PC-9 (cell line): ENCODE measurements around the gene CHRDL1. TPM values are rescaled to one million over a fixed set of nuclear protein-coding genes. Genes with fewer than 3 reads are reported as not detected.

Experiments used
- BruUV-seq: library from RNA; stranded (reverse); fragments of 400-500 nt; replicated peaks from 2 replicates; lab custom pipeline; 2021; lab: Mats Ljungman, UMichigan
- CTCF ChIA-PET: fragments of 300-600 bp; sonication (Branson Sonifier 250); formaldehyde crosslinking; loops from one replicate; lab custom pipeline; 2022; ENCODE audit warnings: antibody characterized with exemption; lab: Charles Lee
- POLR2A ChIA-PET: fragments of 300-600 bp; sonication (Branson Sonifier 250); formaldehyde crosslinking; loops from one replicate; lab custom pipeline; 2022; ENCODE audit warnings: antibody characterized with exemption; ENCODE audit not compliant: unreplicated experiment; lab: Charles Lee
- DNase-seq, 2 experiments: peaks; one replicate each; pipeline versions ENCODE4 v3.0.0 to v3.0.0-alpha.2; 2015 to 2022; ENCODE audit warnings: mixed read lengths in 1 of 2
- H2AFZ ChIP-seq: fragments of 200-600 bp; sonication (generic); 2 replicates; pipeline ENCODE4 v1.8.1; 2017; ENCODE audit warnings: antibody characterized with exemption
- H3F3A ChIP-seq: fragments of 200-600 bp; sonication (generic); 2 replicates; pipeline ENCODE4 v1.8.1; 2017; ENCODE audit warnings: antibody characterized with exemption, mild to moderate bottlenecking, low read depth; ENCODE audit not compliant: insufficient read depth
- H3K27ac ChIP-seq: fragments of 200-600 bp; sonication (generic); 2 replicates; pipeline ENCODE4 v1.6.1; 2016; ENCODE audit warnings: mixed run types
- H3K27me3 ChIP-seq: fragments of 200-600 bp; sonication (generic); 2 replicates; pipeline ENCODE4 v1.6.1; 2016; ENCODE audit warnings: low read depth, mixed run types; ENCODE audit not compliant: insufficient read depth
- H3K36me3 ChIP-seq: fragments of 200-600 bp; sonication (generic); 2 replicates; pipeline ENCODE4 v1.6.1; 2016; ENCODE audit warnings: low read depth, mixed run types
- H3K4me1 ChIP-seq: fragments of 200-600 bp; sonication (generic); replicated peaks from 2 replicates; pipeline ENCODE4 v1.6.1; 2016; ENCODE audit warnings: mixed run types; ENCODE audit not compliant: insufficient read depth
- H3K4me2 ChIP-seq: fragments of 200-600 bp; sonication (generic); 2 replicates; pipeline ENCODE4 v1.6.1; 2017; ENCODE audit warnings: mixed run types
- H3K4me3 ChIP-seq: fragments of 200-600 bp; sonication (generic); 2 replicates; pipeline ENCODE4 v1.6.1; 2016; ENCODE audit warnings: mixed run types
- H3K79me2 ChIP-seq: fragments of 200-600 bp; sonication (generic); 2 replicates; pipeline ENCODE4 v1.6.1; 2017; ENCODE audit warnings: low read depth, mixed run types
- H3K9me2 ChIP-seq: fragments of 200-600 bp; sonication (generic); 2 replicates; pipeline ENCODE4 v1.8.1; 2017; ENCODE audit warnings: mild to moderate bottlenecking; ENCODE audit not compliant: insufficient read depth
- H3K9me3 ChIP-seq: fragments of 200-600 bp; sonication (generic); 2 replicates; pipeline ENCODE4 v1.8.1; 2016; ENCODE audit warnings: low read depth; ENCODE audit not compliant: insufficient read depth
- H4K20me1 ChIP-seq: fragments of 200-600 bp; sonication (generic); 2 replicates; pipeline ENCODE4 v1.8.1; 2017; ENCODE audit not compliant: insufficient read depth
- CTCF ChIP-seq: fragments of 200-600 bp; sonication (generic); conservative IDR thresholded peaks from 2 replicates; pipeline ENCODE4 v1.6.1; 2017; ENCODE audit warnings: mixed run types, antibody characterized with exemption, mild to moderate bottlenecking, moderate library complexity
- EZH2 ChIP-seq: fragments of 200-600 bp; sonication (generic); IDR thresholded peaks from 2 replicates; pipeline ENCODE4 v1.8.0; 2017; ENCODE audit warnings: antibody characterized with exemption, low read depth
- intact Hi-C: fragments of 100-400 bp; cut with micrococcal nuclease; formaldehyde crosslinking; loops from one replicate; pipeline ENCODE4 v1.10.0; 2022; ENCODE audit not compliant: unreplicated experiment
- total RNA-seq: library from RNA; stranded (reverse); gene quantifications from 2 replicates; pipeline ENCODE4 v1.2.3, GENCODE V29; 2021

CHRDL1 gene
- total RNA-seq, 1 experiment from 2014 or later: 25.7 TPM

- Histone ChIP-seq H3K9me3 (no peaks in the 10 kb centered on the region), H4K20me1 (no peaks in the 10 kb centered on the region), H3K4me2 (no peak overlapping the region), H2AFZ (no peak overlapping the region), H3K9me2 (peaks cover 4% of the 10 kb centered on the region; the same call in 1 of the 2 replicates), H3K36me3 (no peaks in the 10 kb centered on the region), H3K79me2 (no peaks in the 10 kb centered on the region), H3K4me3 (no peak overlapping the region), H3K27ac (no peak overlapping the region), H3K27me3 (no peaks in the 10 kb centered on the region), H3F3A (no peaks in the 10 kb centered on the region), H3K4me1 (no peaks in the 10 kb centered on the region)
- BruUV-seq: no TSS peak
- DNase-seq: no peak
- CTCF ChIA-PET: no interaction called here
- TF ChIP-seq EZH2 (no peak), CTCF (no peak)
- intact Hi-C loops: no loop called here
- POLR2A ChIA-PET: interaction anchor here (0.7 kb wide), 1 partner anchor 304 kb away, joined by 3 read pairs; no protein-coding TSS in a partner anchor
These were observed 149.2 kb downstream of the CHRDL1 start for GRCh38 chrX:110646386-110646785.
